Upper lobe of left lung (tissue), 4 donors: ENCODE measurements around the gene APOOL.

Experiments
- POLR2A ChIP-seq, 4 donors: fragments of 450-650 bp; IDR thresholded peaks; one replicate each; pipeline ENCODE4 v1.5.1; 2016 to 2017; ENCODE audit warnings: antibody characterized with exemption in 4 of 4, mild to moderate bottlenecking in 2 of 4
- POLR2AphosphoS5 ChIP-seq, 2 donors: sonication (generic); formaldehyde crosslinking; IDR thresholded peaks; one replicate each; pipeline ENCODE4 v1.5.1; 2017; ENCODE audit warnings: antibody characterized with exemption in 2 of 2
- TF ChIP-seq, protein P1 (sequence below), 6 experiments: fragments of 450-650 bp in 4 of 6; fragments of 200-600 bp in 2 of 6; sonication (generic) in 2 of 6; IDR thresholded peaks; one replicate each; pipeline ENCODE4 v1.5.1; 2016 to 2019; ENCODE audit warnings: antibody characterized with exemption in 6 of 6

DNA sequence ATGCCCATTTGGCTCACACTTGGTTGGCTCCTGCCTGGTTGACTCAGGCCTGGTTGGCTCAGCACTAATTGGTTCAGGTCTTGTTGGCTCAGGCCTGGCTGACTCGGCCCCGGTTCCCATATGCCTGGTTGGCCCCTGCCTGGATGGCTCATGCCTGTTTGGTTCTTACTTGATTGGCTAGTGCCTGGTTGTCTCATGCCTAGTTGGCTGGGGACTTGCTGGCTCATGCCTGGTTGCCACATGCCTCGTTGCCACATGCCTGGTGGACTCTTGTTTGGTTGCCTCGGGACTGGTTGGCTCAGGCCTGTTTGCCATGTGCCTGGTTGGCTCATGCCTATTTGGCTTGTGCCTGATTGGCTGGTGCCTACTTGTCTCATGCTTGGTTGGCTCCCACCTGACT, 103.7 kb downstream of the APOOL start:
- TF ChIP-seq, protein P1, sequence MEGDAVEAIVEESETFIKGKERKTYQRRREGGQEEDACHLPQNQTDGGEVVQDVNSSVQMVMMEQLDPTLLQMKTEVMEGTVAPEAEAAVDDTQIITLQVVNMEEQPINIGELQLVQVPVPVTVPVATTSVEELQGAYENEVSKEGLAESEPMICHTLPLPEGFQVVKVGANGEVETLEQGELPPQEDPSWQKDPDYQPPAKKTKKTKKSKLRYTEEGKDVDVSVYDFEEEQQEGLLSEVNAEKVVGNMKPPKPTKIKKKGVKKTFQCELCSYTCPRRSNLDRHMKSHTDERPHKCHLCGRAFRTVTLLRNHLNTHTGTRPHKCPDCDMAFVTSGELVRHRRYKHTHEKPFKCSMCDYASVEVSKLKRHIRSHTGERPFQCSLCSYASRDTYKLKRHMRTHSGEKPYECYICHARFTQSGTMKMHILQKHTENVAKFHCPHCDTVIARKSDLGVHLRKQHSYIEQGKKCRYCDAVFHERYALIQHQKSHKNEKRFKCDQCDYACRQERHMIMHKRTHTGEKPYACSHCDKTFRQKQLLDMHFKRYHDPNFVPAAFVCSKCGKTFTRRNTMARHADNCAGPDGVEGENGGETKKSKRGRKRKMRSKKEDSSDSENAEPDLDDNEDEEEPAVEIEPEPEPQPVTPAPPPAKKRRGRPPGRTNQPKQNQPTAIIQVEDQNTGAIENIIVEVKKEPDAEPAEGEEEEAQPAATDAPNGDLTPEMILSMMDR (IDR thresholded peaks at IDR 0.05) = no peak
- no peak for TF ChIP-seq POLR2A (IDR thresholded peaks at IDR 0.05)
- no peak for TF ChIP-seq POLR2AphosphoS5 (IDR thresholded peaks at IDR 0.05)
